Measurements from ENCODE around the gene NR5A1.

Gene NR5A1

DNA sequence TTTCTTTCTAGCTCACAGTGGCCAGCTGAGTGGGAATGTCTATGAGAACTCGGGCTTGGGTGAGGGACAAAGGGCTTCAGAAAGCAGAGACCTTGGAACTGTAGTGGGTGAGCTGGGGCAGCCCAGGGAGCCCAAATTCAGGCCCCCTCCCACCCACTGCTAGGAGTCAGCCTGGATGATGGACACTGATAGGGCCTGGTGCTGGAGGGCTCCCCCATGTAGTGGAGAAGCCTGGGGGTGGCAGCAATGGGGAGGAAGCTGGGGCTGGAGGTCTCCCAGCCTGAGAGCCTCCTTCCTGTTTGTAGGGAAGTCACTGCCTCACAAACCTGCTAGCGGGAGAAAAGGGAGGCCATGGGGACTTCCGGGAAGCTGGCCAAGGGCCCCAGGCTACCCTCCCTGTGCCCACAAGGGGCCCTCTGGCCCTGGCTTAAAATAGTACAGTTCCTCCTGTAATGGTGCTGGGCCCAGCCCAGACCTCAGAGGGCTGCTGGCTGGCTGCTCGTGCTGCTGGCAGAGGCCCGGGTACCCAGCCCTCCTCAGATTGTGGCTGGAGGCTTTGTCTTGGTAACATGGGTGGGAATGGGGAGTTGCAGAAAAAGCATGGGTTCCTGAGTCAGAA is 6.3 kb upstream of the NR5A1 start:
- FAIRE-seq: no peak

DNA sequence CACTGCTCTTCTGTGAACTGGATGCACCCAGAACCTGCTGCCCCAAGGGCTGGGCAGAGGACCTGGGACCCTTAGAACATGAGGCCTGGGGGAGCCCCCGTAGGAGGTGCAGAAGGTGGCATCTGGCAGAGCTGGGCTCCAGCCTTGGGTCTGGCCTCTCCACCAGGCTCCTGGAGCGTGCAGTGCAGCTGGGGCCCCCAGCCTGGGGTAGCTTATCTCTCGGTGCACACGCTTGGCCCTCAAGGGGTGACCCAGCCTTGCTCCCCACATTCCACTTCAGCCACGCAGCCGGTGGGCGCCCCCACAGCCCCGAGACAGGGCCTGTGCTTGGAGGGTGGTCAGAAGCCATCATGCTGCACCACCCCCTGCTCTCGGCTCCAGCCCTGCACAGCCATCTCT is 5.6 kb upstream of the NR5A1 start:
- FAIRE-seq: no peak

DNA sequence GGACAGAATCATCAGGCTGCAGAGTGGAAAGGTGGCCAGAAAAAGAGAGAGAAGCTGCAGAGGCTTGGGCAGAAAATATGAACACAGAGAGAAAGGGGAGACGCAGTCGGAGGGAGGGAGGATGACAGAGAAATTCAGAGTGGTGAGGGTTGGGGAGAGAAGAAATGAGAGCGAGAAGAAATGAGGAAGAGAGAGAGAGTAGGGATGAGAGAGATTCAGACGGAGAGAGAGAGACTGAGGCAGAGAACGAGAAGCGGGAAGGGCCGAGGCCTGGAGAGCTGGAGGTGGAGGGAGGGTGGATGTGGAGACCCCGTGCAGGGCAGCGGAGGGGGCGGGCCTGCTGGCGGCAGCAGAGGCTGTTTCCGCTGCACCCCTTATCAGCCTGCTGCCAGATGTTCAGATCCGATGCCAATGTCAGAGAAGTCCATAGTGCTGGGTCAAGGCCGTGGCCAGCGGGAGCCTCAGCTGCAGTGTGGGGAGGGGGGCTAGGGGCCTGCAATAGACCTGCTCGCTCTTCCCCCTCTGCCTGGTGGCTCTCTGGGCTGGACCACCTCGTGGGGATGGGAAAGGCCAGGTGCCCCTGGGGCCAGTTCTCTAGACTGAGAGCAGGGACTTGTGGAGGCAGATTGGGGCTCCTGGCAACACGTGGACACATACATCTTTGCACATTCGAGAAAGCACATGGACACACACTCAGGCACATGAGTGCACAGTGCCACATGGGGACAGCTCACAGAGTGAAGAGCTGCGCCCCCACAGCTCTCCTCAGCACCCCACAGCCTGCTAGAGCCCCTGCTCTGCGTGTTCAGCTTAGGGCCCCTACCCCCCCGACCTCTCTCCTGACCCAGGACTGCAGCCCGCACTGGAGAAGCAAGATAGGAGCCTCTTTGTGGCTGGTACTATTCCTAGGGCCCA is 4.9 kb upstream of the NR5A1 start:
- FAIRE-seq: no peak

DNA sequence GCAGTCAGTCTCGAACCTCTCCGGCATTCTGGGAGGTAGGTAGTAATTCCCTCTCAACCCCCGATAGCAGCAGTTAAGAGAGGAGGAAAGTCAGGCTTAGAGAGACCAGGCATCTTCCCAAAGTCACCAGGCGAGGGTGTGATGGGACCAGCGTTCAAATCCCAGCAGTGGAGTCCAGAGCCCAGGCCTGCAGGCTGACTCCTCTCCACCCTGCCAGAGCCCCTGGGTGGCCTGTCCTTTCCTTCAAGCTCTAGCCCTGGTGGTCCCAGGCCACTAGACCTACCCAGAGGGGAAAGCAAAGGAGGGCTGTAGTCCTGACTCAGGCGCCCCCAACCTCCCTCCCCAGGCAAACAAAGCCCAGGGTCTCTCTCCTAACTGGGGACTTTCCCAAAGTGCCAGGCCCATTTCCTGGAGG is 4.2 kb upstream of the NR5A1 start:
- FAIRE-seq: no peak

DNA sequence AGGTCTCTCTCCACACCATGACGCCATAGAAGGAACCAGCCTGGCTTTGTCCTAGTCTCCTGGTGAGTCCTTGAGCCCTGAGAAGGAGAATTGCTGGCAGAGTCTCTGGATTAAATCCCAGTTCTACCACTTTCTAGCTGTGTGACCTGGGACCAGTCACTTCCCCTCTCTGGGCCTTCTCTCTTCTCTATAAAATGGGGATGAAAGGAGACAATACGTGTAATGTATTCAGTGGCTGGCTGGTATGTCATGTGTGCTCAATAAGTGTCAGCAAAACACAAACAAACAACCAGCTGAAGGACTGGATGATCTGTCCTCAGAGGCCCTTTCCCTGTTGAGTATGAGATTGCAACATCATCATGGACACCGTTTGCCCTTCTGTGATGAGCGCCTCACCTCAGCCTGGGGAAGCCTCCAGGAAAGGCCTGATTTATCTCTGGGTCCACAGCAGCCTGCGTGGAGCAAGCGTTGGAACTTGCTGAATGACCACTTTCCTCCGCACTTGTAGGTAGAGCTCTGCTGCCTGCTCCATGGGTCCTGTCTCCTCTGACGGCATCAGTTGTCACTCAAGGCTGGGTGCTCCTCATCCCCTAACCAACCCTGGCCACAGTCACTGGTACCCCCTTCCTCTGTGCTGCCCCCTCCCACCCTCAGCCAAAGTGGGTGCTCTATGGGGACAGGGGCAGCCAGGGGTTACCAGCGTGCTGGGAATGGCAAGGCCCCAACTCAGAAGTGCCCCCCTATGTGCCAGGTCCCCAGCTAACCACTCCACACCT is 3.6 kb upstream of the NR5A1 start:
- no peak for FAIRE-seq

DNA sequence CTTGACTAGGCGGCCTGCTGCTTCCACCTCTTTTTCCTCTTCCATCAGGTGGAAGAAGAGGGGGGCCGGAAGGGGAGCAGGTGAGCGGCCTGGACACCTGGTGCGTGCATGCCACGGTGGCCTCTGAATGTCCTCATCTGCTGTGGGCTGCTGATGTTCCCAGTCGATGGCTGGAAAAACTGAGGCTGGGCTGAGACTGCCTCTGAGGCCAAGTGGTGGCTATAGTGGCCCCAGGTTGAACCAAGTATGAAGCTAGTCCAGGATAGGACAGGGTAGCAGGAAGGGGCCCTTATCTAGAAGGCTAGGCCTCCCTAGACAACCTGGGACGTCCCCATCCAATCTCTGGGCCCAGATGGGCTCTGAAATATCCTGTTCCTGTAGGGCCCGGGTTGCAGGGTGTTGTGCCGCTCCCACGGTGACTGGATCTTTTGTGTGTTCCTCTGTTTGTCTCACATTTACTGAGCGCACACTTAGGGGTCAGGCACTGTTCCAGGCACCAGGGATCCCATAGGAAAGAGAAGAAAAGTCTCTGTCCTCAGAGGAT is 753 bp upstream of the NR5A1 start:
- no peak for FAIRE-seq

DNA sequence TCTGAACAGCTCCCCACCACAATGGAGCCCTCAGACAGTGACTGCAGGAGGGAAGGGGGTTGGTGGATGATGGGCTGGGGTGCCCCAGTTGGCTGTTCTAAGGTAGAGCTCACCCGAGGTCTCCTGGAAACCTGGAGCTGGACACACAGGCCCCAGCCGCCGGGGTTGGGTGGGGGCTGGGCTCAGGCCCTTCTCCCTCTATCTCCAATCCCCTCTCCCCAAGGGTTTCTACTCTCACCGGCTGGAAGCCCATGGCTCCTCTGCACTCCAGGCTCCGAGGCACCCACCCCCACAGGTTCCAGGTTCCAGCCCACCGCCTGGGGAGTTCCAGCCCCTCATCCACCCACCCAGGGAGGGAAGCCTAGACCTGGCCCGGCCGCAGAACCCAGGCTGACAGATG is 766 bp downstream of the NR5A1 start:
- no peak for FAIRE-seq

DNA sequence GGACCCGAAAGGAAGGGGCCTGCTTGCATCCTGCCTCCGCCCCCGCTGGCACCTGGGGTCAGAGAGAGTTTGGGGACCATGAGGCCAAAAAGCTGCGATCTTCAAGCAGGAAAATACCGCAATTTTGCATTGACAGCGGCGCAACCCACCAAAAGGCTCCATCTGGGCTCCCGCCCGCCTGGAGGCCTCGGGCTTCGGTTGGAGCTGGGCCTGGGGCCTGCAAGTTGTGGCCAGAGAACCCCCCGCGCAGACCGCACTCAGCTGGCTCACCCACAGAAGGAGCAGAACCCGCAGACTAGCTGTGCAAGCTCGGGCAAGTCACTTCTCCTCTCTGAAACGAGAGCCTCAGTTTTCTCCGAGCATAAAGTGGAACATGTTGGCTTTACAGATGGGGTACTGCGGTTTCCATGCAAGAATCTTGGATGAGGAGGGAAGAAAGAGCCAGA is 1.3 kb downstream of the NR5A1 start:
- FAIRE-seq: no peak

DNA sequence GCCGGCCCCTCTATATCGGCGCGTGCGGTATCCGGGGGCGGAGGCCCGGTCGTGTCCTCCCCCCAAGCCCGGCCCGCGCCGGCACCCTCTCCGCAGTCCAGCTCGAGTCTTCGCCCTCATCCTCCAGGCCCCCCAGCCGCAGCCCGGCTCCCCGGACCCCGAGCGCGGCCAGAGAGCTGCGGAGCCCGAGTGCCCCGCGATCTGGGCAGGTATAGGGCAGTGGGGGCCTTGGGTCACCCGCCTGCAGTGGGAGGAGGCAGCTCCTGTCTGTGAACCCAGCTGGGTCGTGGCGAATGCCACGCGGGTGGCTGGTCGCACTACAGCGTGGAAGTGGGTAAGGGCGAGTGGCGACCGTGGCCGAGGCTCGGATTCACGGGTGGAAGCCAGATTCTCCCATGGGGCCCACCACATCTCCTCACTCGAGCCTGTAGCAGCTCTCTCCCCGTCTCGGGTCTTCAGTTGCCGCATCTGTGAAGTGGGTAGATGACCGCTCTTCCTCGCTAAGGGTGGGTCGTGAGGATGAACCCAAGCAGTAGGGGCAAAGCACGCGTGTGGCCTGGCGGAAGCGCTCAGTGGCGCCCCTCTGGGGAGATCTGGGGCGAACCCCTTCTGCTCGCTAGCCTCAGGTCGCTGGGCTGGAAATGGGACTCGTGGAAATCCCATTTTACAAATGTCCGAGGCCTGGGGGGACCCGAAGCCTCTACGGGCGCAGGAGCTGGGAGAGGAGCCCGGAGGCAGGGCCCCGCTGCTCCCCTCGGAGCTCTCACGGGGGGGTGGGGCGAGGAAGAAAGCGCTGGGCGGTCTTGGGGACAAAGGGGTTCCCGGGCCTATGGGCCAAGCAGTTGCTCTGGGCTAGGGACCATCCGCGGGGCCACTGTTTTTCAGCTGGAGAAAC is 1.9 kb downstream of the NR5A1 start:
- FAIRE-seq: no peak

DNA sequence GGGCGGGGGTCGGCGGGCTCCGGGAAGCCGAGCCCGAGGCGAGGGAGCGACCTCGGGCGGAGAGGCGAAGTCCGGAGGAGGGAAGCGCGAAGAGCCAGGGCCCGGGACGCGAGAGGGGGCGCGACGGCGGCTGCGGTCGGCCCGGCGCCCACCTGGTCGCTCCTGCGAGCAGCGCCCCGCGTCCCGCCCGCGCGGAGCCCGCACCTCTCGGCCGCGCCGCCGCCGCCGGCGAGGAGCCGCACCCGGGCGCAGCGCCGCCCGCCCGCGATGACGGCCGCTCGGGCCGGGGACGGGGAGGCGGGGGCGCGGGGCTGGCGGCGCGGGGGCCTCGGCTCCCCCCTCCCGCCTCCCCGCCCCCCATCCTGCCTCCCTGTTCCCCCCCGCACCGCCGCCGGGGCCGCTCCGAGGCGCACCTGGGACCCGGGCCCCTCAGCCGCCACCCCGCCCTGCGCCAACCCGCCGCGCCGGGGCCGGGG is 2.6 kb downstream of the NR5A1 start:
- no peak for FAIRE-seq

DNA sequence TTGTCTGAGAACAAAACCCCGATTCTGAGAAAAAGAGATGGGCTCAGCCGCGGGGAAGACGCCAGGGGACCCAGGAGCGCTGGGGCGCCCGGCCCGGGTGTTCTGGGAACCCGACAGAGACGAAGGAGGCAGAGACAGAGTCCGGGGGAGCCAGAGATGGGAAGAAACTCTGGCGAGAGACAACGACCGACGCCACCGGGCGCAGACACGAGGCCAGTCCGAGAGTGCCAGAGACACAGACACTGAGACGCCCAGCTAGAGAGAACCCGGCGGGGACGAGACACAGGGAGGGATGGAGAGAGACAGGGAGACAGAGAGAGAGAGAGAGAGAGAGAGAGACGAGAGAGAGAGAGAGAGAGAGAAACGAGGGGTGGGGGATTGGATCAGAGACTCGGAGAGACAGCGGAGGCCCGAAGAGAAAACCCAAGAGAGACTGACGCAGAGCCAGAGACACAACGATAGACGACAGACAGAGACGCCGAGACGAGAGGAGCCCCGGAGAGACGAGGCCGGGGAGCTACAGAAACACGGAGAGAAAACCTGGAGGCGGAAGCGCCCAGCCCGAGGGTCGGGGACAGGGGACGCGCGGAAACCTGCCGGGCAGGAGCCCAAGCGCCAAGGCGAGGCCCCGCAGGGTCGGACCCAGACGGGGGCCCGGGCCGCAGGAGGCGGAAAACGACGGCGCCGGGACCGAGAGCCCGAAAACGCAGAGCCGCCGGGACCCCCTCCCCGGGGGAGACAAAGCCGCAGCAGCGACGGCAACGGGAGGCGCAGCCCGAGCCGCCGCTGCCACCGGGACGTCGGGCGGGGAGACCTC is 3.3 kb downstream of the NR5A1 start:
- FAIRE-seq: no peak

DNA sequence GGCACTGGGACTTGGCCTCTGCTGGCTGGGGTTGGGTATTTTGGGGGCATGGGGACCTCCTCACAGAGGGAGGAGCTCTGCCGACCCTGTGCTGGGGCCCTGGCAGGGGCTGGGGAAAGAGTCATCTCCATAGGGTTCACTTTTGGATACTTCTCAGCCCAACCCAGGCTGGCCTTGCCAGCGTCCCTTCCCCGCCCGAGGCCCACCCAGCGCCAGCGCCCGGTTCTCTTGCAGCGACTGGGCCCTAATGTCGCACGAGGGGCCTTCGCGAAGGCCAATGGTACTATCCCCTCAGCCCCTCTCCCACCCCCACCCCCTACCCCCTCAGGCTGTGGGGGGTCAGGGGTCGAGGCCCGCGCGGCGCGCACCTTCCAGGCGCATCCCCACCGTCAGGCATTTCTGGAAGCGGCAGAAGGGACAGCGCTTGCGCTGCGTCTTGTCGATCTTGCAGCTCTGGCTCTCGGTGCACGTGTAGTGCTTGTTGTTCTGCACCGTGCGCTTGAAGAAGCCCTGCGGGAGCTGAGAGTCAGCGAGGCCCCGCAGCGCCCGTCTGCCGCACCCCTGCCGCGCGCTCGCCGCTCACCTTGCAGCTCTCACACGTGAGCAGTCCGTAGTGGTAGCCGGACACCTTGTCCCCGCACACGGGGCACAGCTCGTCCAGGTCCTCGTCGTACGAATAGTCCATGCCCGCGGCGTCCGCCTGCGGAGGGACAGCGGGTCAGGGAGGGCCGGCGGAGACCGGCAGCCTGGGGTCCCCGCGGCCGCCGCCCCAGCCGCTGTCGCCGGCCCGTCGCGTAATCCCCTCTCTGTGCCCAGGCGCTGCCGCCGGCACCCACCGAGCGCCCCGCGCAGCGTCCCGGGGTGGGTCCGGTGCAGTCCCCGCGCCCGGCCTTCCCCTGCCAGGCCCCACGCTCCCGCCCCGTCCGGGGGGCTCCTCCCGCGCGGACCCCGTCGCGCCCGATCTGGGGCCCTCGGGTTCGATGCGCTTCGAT is 4.2 kb downstream of the NR5A1 start:
- FAIRE-seq: no peak

DNA sequence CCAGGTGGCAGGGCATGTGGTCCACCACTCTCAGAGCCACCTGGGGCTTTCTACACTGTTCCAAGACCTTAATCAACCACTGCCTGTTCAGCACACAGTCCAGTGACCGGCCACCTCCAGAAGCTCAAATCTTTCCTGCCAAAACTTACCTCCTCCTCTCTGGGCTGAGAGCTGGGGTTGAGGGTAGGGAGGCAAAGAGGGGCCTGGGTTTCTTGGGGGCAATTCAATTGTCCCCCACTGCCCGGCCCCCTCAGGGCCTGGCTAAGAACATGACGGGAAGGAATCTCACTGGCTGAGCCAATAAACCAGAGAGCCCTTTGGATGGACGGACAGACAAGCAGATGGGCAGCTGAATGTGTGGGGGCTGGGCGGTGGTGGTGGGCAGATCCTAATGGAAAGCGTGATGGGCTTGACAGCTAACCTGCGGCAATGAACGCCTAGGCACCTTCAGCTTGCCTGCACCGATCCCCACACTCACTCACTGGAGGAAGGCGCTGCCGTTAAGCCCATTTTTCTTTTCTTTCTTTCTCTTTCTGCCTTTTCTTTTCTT is 5.4 kb downstream of the NR5A1 start:
- FAIRE-seq: no peak

DNA sequence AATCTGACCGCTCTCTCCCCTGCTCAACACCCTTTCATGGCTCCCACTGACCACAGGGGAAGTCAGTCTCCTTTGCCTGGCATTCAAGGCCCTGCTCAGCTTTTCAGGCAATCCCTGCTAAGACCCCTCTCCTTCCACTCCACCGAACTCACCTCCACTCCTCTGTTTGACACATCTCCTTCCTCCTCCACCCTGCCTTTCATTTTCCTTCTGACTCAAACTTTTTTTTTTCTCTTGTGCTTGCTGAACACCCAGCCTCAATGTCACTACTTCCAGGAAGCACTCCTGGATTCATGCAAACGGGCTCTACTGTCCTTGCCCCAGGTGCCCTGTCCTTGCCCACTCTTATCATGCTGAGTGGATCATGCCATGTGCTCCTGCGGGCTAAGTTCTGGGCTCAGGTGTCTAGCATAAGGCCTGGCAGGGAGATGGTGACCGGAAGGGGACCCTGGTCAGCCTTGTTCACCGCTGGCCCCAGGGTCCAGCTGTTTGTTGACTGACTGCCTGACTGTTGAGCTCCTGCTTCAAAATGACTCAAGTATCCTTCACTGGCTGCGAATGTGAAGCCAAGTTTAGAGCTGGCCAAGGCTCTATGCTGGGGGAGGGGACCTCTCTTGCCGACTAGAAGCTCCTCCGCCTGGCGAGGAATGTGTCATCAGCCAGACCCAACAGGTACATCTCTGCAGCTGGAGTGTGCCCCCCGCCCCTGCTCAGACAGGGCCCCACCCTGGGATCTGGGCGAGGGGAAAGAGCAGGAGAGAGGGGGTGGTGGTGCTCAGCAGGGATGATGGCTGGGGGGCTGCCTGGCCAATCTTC is 6.2 kb downstream of the NR5A1 start:
- no peak for FAIRE-seq

DNA sequence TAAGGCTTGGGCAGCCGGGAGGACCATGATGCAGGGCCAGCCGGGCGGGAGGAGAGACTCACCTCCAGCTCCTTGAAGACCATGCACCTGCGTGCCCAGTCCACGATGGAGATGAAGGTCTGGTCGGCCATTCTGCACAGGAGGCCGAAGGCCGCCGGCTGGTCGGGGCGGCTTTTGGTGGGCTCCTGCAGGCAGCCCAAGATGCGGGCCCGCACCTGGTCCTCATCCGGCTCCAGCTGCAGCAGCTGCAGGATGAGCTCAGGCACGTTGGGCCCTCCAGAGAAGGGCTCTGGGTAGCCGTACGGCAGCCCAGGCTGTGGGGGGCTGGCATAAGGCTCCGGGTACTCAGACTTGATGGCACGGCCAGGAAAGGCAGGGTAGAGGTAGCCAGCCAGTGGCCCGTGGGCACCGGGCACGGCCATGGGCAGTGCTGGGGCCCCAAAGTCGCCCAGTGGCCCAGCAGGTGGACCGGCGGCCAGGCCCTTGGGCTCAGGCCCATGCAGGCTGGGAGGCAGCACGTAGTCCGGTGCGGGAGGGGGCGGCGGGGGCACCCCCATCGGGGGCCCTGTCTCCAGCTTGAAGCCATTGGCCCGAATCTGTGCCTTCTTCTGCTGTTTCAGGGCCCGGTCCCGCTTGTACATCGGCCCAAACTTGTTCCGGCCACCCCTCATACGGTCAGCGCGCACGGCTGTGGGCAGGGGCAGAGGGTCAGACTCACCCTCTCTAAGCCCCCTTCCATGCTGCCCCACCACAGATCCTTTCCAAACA is 7.0 kb downstream of the NR5A1 start:
- FAIRE-seq: no peak

DNA sequence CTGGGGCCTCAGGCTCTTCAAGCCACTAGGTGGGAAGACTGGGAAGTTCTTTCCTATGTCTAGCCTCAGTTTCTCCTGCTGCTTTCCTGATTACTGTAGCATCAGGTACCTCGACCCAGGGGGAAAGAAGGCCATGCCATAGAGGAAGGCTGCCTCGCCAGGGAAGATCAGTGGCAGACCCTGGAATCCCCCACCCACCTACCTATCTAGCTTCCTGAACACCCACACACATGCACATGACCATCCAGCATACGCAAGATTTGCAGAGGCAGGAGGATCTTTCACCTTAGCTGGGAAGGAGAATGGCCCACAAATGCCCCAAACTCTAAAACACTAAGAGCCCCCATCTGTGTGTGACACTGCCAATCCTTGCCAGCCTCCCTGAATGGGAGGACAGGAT is 8.0 kb downstream of the NR5A1 start:
- no peak for FAIRE-seq

DNA sequence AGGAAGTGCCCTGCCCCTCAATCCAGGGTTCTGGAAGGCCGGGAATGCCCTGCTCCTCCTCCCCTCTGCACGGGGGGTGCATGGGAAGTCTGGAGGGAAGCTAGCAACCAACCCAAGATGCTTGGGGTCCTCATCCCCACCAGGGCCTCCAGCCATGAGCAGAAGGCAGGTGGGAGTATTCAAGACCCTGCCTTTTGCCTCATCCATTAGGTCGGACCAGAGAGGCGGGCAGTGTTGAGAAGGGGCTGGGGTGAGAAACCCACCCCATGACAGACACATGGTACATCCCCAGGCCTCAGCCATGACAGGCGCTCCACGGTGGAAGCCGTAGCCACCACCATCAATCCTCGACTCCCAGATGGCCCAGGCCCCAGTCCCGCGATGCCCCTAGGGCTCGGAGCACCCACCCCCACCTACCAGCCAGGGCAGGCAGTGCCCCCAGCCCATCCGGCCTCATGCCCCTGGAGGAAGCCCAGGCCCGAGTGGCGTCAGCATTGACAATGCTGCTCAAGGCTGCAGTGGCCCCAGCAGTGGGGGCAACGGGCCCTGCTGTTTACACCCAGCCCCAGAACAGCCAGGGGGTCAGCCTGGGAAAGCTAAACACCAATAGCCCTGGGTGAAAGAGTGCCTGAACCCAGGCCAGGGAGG is 8.6 kb downstream of the NR5A1 start:
- no peak for FAIRE-seq
